Measurements from ENCODE around the gene ZFP69B. TPM values are rescaled to one million over a fixed set of nuclear protein-coding genes. Genes with fewer than 3 reads are reported as not detected.

The ZFP69B gene
- total and polyA plus RNA-seq, 4 donors = 8.6 to 11.5 (median 10.5) TPM

DNA sequence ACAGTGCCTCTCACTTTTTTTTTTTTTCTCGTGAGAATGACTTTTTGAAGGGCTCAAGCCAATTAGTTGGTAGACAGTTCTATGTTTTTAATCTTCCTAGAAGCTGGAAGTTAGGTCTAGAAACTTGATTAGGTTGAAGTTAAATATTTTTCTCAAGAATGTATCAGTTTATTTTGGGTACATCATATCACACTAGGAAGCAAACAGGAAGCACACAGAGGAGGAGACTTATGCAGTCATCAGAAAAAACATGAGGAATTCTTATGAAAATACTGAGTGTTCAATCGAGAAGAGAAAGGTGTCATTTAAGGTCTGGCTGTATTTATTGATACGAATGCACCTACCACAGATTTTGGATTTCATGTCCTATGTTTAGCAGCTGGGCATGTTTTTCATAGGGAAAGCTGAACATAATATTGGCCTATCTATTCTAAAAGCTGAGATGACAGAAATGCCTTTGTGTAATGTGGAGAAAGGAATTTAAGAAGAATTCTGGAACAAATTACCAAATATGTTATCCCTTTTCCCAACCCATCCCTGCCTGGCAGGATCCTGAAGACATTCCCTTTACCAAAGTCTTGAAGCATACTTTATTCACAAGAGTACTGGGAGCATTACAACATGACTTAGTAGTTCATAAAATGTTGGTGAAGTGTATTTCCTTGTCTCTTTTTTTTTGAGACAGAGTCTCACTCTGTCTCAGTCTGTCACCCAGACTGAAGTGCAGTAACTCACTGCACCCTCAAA is 17.5 kb upstream of the ZFP69B start:
- no peaks in the 10 kb centered on the region for H3K4me1 ChIP-seq (ENCODE audit: control insufficient read depth, insufficient read depth, low read length)
- no peak overlapping the region for H3K27ac ChIP-seq (ENCODE audit: low read depth, low read length)
- no peaks in the 10 kb centered on the region for H3K9me3 ChIP-seq (ENCODE audit: control insufficient read depth, insufficient read depth, low read length)
- H3K36me3 ChIP-seq (ENCODE audit: control insufficient read depth, insufficient read depth, low read length) = no peaks in the 10 kb centered on the region
- no peak overlapping the region for H3K4me3 ChIP-seq (ENCODE audit: low read depth, low read length)
- 73% methylated on average over 2 of the region's 3 CpGs for WGBS (ENCODE audit: insufficient coverage)
- no peak for DNase-seq (ENCODE audit: low read depth in 4 of 6, low spot score in 6 of 6)
- H3K27me3 ChIP-seq (ENCODE audit: control insufficient read depth, insufficient read depth, low read length) = no peaks in the 10 kb centered on the region

DNA sequence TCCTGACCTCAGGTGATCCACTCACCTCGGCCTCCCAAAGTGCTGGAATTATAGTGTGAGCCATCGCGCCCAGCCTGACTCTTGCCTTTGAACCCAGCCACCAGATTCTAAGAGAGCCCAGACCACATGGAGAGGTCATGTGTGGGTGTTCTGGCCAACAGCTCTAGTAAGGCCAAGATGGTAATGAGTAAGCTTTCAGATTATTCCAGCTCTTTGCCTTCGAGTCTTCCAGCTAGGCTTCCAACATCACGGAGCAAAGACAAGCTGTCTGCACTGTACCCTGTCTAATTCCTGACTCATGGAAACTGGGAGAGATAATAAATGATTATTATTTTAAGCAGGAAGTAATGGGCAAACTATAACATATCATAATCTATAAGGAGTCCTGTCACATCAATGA is 14.8 kb upstream of the ZFP69B start:
- Histone ChIP-seq H3K4me3 (ENCODE audit: low read depth, low read length) (no peak overlapping the region), H3K36me3 (ENCODE audit: control insufficient read depth, insufficient read depth, low read length) (no peaks in the 10 kb centered on the region), H3K27ac (ENCODE audit: low read depth, low read length) (no peak overlapping the region), H3K4me1 (ENCODE audit: control insufficient read depth, insufficient read depth, low read length) (no peaks in the 10 kb centered on the region), H3K9me3 (ENCODE audit: control insufficient read depth, insufficient read depth, low read length) (no peaks in the 10 kb centered on the region), H3K27me3 (ENCODE audit: control insufficient read depth, insufficient read depth, low read length) (no peaks in the 10 kb centered on the region)
- 100% methylated on average over 2 of the region's 5 CpGs for WGBS (ENCODE audit: insufficient coverage)
- no peak for DNase-seq (ENCODE audit: low read depth in 4 of 6, low spot score in 6 of 6)

DNA sequence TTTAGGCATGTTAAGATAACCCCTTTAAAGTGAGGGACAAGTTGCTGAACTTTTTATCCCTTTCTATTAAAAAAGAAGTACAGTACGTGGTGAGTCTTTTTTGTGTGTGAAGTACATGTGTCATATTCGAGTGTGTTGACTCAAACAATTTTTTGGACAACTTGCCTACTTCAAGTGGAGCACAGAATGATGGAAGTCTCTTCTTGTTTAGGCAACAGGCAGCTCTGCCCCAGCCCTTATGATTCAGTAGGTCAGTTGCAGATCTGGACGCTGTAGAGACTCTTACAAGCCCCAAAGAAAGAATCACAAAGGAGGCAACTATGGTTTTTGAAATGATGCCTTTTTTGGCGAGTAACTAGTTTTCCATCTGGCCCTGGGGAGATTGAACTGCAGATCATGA is 14.4 kb upstream of the ZFP69B start:
- whole genome bisulfite sequencing (ENCODE audit: insufficient coverage) = 88% methylated on average over 2 of the region's 4 CpGs
- DNase-seq (ENCODE audit: low read depth in 4 of 6, low spot score in 6 of 6) = no peak
- Histone ChIP-seq H3K9me3 (ENCODE audit: control insufficient read depth, insufficient read depth, low read length) (no peaks in the 10 kb centered on the region), H3K27me3 (ENCODE audit: control insufficient read depth, insufficient read depth, low read length) (no peaks in the 10 kb centered on the region), H3K27ac (ENCODE audit: low read depth, low read length) (no peak overlapping the region), H3K4me3 (ENCODE audit: low read depth, low read length) (no peak overlapping the region), H3K36me3 (ENCODE audit: control insufficient read depth, insufficient read depth, low read length) (no peaks in the 10 kb centered on the region), H3K4me1 (ENCODE audit: control insufficient read depth, insufficient read depth, low read length) (no peaks in the 10 kb centered on the region)

DNA sequence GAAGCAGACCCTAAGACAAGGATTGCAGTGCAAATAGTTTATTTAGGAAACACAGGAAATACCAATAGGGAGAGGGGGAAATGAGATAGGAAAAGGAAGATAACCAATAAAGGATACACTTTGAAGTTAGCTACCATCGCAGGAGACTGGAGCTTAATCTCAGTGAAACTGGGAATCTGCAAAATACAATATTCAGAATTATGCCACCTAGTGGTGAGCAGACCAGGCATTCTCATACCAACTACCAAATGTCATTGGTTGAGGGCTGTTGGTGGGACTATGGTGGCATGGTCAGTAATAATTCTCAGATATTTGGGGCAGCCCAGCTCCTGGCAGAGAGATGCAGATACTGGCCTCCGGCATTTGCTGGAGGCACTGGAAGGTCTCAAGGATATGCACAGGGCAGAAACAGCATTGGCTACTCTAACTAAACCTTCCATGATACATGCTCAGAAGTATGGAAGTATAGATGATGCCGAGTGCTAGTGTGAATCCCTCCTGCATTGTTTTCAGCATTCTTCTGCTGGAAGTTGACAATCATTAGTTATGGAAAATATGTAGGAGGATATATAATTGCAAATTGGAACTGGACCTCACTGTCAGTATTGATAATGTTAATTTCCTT is 11.8 kb upstream of the ZFP69B start:
- peak in 2 of 6 donors; percentile 19 to 45 for DNase-seq (ENCODE audit: low read depth in 4 of 6, low spot score in 6 of 6)
- Histone ChIP-seq H3K36me3 (ENCODE audit: control insufficient read depth, insufficient read depth, low read length) (no peaks in the 10 kb centered on the region), H3K27ac (ENCODE audit: low read depth, low read length) (no peak overlapping the region), H3K27me3 (ENCODE audit: control insufficient read depth, insufficient read depth, low read length) (no peaks in the 10 kb centered on the region), H3K4me3 (ENCODE audit: low read depth, low read length) (no peak overlapping the region), H3K4me1 (ENCODE audit: control insufficient read depth, insufficient read depth, low read length) (no peaks in the 10 kb centered on the region), H3K9me3 (ENCODE audit: control insufficient read depth, insufficient read depth, low read length) (no peaks in the 10 kb centered on the region)
- WGBS (ENCODE audit: insufficient coverage) = no CpG with 5 or more reads among the region's 3 CpGs

DNA sequence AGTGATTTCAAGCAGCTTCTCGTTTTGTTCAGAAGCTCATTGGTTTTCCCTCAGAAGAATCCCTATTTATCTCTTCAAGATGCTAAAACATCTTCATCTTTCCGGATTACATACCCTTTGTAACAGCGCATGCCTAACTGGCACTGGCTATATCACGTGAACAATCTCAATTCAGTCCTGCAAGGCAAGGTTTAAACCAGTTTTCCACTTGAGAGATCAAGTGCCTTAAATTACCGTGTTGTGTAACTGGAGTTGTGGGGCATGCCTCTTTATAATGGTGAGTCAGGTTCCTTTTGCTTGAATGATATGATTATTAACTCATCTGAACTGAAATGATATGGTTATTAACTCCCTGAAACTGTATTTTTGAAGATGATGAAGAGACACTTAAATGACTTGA is 11.0 kb upstream of the ZFP69B start:
- H3K36me3 ChIP-seq (ENCODE audit: control insufficient read depth, insufficient read depth, low read length) = no peaks in the 10 kb centered on the region
- DNase-seq (ENCODE audit: low read depth in 4 of 6, low spot score in 6 of 6) = no peak
- H3K4me3 ChIP-seq (ENCODE audit: low read depth, low read length) = no peak overlapping the region
- H3K4me1 ChIP-seq (ENCODE audit: control insufficient read depth, insufficient read depth, low read length) = no peaks in the 10 kb centered on the region
- H3K9me3 ChIP-seq (ENCODE audit: control insufficient read depth, insufficient read depth, low read length) = no peaks in the 10 kb centered on the region
- WGBS (ENCODE audit: insufficient coverage) = 75% methylated on average over 5 of the region's 5 CpGs
- no peaks in the 10 kb centered on the region for H3K27me3 ChIP-seq (ENCODE audit: control insufficient read depth, insufficient read depth, low read length)
- H3K27ac ChIP-seq (ENCODE audit: low read depth, low read length) = no peak overlapping the region

DNA sequence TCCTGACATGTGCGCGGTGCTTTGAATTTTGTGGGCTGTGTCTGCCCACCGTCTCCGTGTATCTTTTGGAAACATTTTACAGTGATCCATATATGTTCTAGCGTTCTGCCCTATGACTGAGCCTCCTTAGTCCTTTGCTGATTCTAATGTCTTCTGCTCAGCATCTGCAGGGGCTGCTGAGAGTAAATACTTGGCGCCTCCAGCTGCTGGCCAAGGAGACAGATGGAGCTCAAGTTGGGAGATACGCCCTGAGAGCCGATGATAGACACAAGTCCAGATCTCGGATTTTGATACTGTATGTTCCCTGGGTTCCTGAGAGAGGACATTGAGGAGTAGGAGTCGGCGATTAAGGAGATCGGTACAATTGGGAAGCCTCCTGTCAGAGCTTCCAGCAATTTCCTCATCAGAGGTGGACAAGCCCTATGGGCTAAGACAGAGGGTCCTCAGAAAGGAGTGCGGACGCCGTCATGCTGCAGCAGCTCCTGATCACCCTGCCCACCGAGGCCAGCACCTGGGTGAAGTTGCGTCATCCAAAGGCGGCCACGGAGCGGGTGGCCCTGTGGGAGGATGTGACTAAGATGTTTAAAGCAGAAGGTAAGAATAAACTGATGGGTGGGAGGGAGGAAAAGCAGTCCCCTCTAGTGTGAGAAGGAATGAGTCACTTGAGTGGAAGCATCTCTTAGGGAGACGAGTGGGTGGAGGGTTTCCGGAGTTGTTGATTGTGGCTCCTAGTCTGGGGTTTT is 390 bp downstream of the ZFP69B start:
- H3K4me1 ChIP-seq (ENCODE audit: control insufficient read depth, insufficient read depth, low read length) = peaks cover 7% of the 10 kb centered on the region
- peak in 3 of 6 donors; percentile 15 to 62 (median 28) for DNase-seq (ENCODE audit: low read depth in 4 of 6, low spot score in 6 of 6)
- peak overlapping the region; percentile 91 for H3K27ac ChIP-seq (ENCODE audit: low read depth, low read length)
- no peaks in the 10 kb centered on the region for H3K27me3 ChIP-seq (ENCODE audit: control insufficient read depth, insufficient read depth, low read length)
- peaks cover 6% of the 10 kb centered on the region for H3K36me3 ChIP-seq (ENCODE audit: control insufficient read depth, insufficient read depth, low read length)
- 27% methylated on average over 21 of the region's 22 CpGs for WGBS (ENCODE audit: insufficient coverage)
- peaks cover 5% of the 10 kb centered on the region for H3K9me3 ChIP-seq (ENCODE audit: control insufficient read depth, insufficient read depth, low read length)
- H3K4me3 ChIP-seq (ENCODE audit: low read depth, low read length) = peak overlapping the region; percentile 75

DNA sequence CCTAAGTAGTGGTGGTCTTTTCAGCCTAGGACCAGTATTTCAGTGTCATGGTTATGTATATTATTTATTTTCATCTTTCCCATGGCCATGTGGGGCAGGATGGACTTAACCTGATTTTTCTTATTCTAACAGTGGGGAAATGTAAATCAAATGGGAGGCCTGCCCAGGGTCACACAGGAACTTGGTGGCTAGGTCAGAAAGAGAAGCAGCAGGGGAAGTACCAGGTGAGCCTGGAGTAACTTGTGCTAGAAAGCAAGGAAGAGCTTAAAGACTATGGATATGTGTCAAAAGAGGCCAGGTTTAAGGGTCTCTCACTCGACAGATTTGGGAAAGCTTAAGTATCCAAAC is 936 bp downstream of the ZFP69B start:
- no CpG with 5 or more reads among the region's 1 CpG for WGBS (ENCODE audit: insufficient coverage)
- H3K4me3 ChIP-seq (ENCODE audit: low read depth, low read length) = peak overlapping the region; percentile 75

DNA sequence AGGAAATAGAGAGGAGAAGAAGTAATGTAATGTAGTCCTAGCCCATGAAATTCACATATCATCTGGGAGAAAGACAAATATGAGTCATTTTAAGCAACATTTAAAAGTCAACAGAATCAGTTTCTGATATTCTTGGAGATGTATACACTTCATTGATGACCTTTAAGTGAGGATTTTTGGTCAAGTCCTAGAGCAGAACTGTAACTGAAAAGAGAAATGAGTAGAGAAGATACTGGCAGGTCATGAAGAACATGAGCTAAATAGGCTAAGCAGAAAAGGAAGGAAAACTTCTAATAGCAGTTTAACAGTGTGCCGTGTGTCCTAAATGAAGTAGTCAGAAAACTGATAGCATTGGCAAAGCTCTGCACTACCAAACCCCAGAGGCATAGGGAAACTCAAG is 4.6 kb downstream of the ZFP69B start:
- WGBS (ENCODE audit: insufficient coverage) = 100% methylated on average over 1 of the region's 1 CpG
- DNase-seq (ENCODE audit: low read depth in 4 of 6, low spot score in 6 of 6) = no peak

More for the DNA sequence above, 936 bp downstream of the ZFP69B start:
- no peaks in the 10 kb centered on the region for H3K27me3 ChIP-seq (ENCODE audit: control insufficient read depth, insufficient read depth, low read length)
- peak in 1 of 6 donors; percentile 6 for DNase-seq (ENCODE audit: low read depth in 4 of 6, low spot score in 6 of 6)
- peaks cover 5% of the 10 kb centered on the region for H3K9me3 ChIP-seq (ENCODE audit: control insufficient read depth, insufficient read depth, low read length)
- H3K4me1 ChIP-seq (ENCODE audit: control insufficient read depth, insufficient read depth, low read length) = peaks cover 7% of the 10 kb centered on the region
- peaks cover 6% of the 10 kb centered on the region for H3K36me3 ChIP-seq (ENCODE audit: control insufficient read depth, insufficient read depth, low read length)
- peak overlapping the region; percentile 91 for H3K27ac ChIP-seq (ENCODE audit: low read depth, low read length)

DNA sequence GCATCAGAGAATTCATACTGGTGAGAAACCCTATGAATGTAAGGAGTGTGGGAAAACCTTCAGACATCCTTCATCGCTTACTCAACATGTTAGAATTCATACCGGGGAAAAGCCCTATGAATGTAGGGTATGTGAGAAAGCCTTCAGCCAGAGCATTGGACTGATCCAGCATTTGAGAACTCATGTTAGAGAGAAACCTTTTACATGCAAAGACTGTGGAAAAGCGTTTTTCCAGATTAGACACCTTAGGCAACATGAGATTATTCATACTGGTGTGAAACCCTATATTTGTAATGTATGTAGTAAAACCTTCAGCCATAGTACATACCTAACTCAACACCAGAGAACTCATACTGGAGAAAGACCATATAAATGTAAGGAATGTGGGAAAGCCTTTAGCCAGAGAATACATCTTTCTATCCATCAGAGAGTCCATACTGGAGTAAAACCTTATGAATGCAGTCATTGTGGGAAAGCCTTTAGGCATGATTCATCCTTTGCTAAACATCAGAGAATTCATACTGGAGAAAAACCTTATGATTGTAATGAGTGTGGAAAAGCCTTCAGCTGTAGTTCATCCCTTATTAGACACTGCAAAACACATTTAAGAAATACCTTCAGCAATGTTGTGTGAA is 12.8 kb downstream of the ZFP69B start:
- WGBS (ENCODE audit: insufficient coverage) = no CpG with 5 or more reads among the region's 3 CpGs
- Histone ChIP-seq H3K27ac (ENCODE audit: low read depth, low read length) (no peak overlapping the region), H3K9me3 (ENCODE audit: control insufficient read depth, insufficient read depth, low read length) (peaks cover 65% of the 10 kb centered on the region), H3K27me3 (ENCODE audit: control insufficient read depth, insufficient read depth, low read length) (no peaks in the 10 kb centered on the region), H3K4me3 (ENCODE audit: low read depth, low read length) (no peak overlapping the region), H3K36me3 (ENCODE audit: control insufficient read depth, insufficient read depth, low read length) (peaks cover 49% of the 10 kb centered on the region), H3K4me1 (ENCODE audit: control insufficient read depth, insufficient read depth, low read length) (no peaks in the 10 kb centered on the region)
- DNase-seq (ENCODE audit: low read depth in 4 of 6, low spot score in 6 of 6) = peak in 2 of 6 donors; percentile 4 to 9

More for the DNA sequence above, 4.6 kb downstream of the ZFP69B start:
- Histone ChIP-seq H3K4me3 (ENCODE audit: low read depth, low read length) (no peak overlapping the region), H3K27ac (ENCODE audit: low read depth, low read length) (no peak overlapping the region), H3K4me1 (ENCODE audit: control insufficient read depth, insufficient read depth, low read length) (peaks cover 7% of the 10 kb centered on the region), H3K9me3 (ENCODE audit: control insufficient read depth, insufficient read depth, low read length) (peaks cover 19% of the 10 kb centered on the region), H3K27me3 (ENCODE audit: control insufficient read depth, insufficient read depth, low read length) (no peaks in the 10 kb centered on the region), H3K36me3 (ENCODE audit: control insufficient read depth, insufficient read depth, low read length) (peaks cover 24% of the 10 kb centered on the region)

Measured in spinal cord (tissue), 10 donors.